Activated naive CD8-positive, alpha-beta T cell treated with anti-CD3 and anti-CD28 coated beads for 36 hours (primary cell): ENCODE data around the gene KSR1. TPM values are rescaled to one million over a fixed set of nuclear protein-coding genes. Genes with fewer than 3 reads are reported as not detected.
A peak's percentile ranks its signal among the peaks of the same experiment; 100 is the strongest.
"Not testable (repeated sequence)": the region's sequence is repeated elsewhere in the genome, so short reads cannot be mapped to it uniquely, and the experiment has no call there.

Experiments
- DNase-seq: peaks from one replicate; pipeline ENCODE4 v3.0.0; 2021
- H3K27ac Mint-ChIP-seq: one replicate; pipeline ENCODE4 v1.8.0; 2022; ENCODE audit warnings: mild to moderate bottlenecking, moderate library complexity, mixed read lengths
- H3K27me3 Mint-ChIP-seq: one replicate; pipeline ENCODE4 v1.8.0; 2022; ENCODE audit warnings: mild to moderate bottlenecking, mixed read lengths
- H3K36me3 Mint-ChIP-seq: one replicate; pipeline ENCODE4 v1.8.0; 2021; ENCODE audit warnings: mild to moderate bottlenecking, mixed read lengths
- H3K4me1 Mint-ChIP-seq: one replicate; pipeline ENCODE4 v1.8.0; 2021; ENCODE audit warnings: mixed read lengths
- H3K4me3 Mint-ChIP-seq: one replicate; pipeline ENCODE4 v1.8.0; 2022; ENCODE audit warnings: mild to moderate bottlenecking, moderate library complexity, mixed read lengths
- H3K9me3 Mint-ChIP-seq: one replicate; pipeline ENCODE4 v1.8.0; 2022; ENCODE audit warnings: mixed read lengths
- total RNA-seq, 2 experiments: library from RNA; stranded (reverse); gene quantifications; one replicate each; pipeline ENCODE4 v1.2.3, GENCODE V29; 2021

The KSR1 gene
- total RNA-seq, 2 experiments from 2014 or later: 58.9 to 62.5 TPM

GRCh38 chr17:27647765-27648164, 191.5 kb downstream of the KSR1 start:
- H3K27me3 Mint-ChIP-seq: no peaks in the 10 kb centered on the region
- DNase-seq: no peak
- no peaks in the 10 kb centered on the region for H3K36me3 Mint-ChIP-seq
- H3K4me3 Mint-ChIP-seq: no peak overlapping the region
- H3K27ac Mint-ChIP-seq: no peak overlapping the region
- no peaks in the 10 kb centered on the region for H3K9me3 Mint-ChIP-seq
- H3K4me1 Mint-ChIP-seq: no peaks in the 10 kb centered on the region

- H3K27ac Mint-ChIP-seq: not testable (repeated sequence)
Observed at GRCh38 chr17:27649111-27649571, 192.9 kb downstream of the KSR1 start.

GRCh38 chr17:27649929-27650328, 193.7 kb downstream of the KSR1 start:
- no peak overlapping the region for H3K4me3 Mint-ChIP-seq
- DNase-seq: no peak
- H3K36me3 Mint-ChIP-seq: no peaks in the 10 kb centered on the region
- H3K9me3 Mint-ChIP-seq: no peaks in the 10 kb centered on the region
- peaks cover 5% of the 10 kb centered on the region for H3K4me1 Mint-ChIP-seq
- H3K27me3 Mint-ChIP-seq: no peaks in the 10 kb centered on the region
- H3K27ac Mint-ChIP-seq: no peak overlapping the region

More at GRCh38 chr17:27649111-27649571, 192.9 kb downstream of the KSR1 start:
- H3K27me3 Mint-ChIP-seq, H3K4me1 Mint-ChIP-seq, H3K4me3 Mint-ChIP-seq, H3K9me3 Mint-ChIP-seq, H3K36me3 Mint-ChIP-seq, DNase-seq: not testable (repeated sequence)

- no peaks in the 10 kb centered on the region for H3K9me3 Mint-ChIP-seq
- no peak for DNase-seq
- H3K27me3 Mint-ChIP-seq: no peaks in the 10 kb centered on the region
- H3K27ac Mint-ChIP-seq: no peak overlapping the region
- peaks cover 5% of the 10 kb centered on the region for H3K4me1 Mint-ChIP-seq
- H3K36me3 Mint-ChIP-seq: no peaks in the 10 kb centered on the region
- H3K4me3 Mint-ChIP-seq: no peak overlapping the region
Observed at GRCh38 chr17:27650836-27651235, 194.6 kb downstream of the KSR1 start.

GRCh38 chr17:27651411-27652345, 195.4 kb downstream of the KSR1 start:
- no peaks in the 10 kb centered on the region for H3K27me3 Mint-ChIP-seq
- no peak overlapping the region for H3K27ac Mint-ChIP-seq
- peaks cover 5% of the 10 kb centered on the region for H3K4me1 Mint-ChIP-seq
- no peak overlapping the region for H3K4me3 Mint-ChIP-seq
- peak; percentile 56 for DNase-seq
- H3K9me3 Mint-ChIP-seq: no peaks in the 10 kb centered on the region
- H3K36me3 Mint-ChIP-seq: no peaks in the 10 kb centered on the region

GRCh38 chr17:27653449-27653971, 197.3 kb downstream of the KSR1 start:
- not testable (repeated sequence) for H3K9me3 Mint-ChIP-seq, DNase-seq, H3K4me1 Mint-ChIP-seq, H3K36me3 Mint-ChIP-seq, H3K27ac Mint-ChIP-seq, H3K27me3 Mint-ChIP-seq, H3K4me3 Mint-ChIP-seq

GRCh38 chr17:27654136-27654535, 197.9 kb downstream of the KSR1 start:
- no peak overlapping the region for H3K27ac Mint-ChIP-seq
- no peak for DNase-seq
- H3K4me1 Mint-ChIP-seq: peaks cover 5% of the 10 kb centered on the region
- no peaks in the 10 kb centered on the region for H3K36me3 Mint-ChIP-seq
- H3K4me3 Mint-ChIP-seq: no peak overlapping the region
- no peaks in the 10 kb centered on the region for H3K27me3 Mint-ChIP-seq
- H3K9me3 Mint-ChIP-seq: no peaks in the 10 kb centered on the region

- H3K27me3 Mint-ChIP-seq: no peaks in the 10 kb centered on the region
- no peak overlapping the region for H3K27ac Mint-ChIP-seq
- H3K4me3 Mint-ChIP-seq: no peak overlapping the region
- no peaks in the 10 kb centered on the region for H3K9me3 Mint-ChIP-seq
- peak; percentile 81 for DNase-seq
- H3K4me1 Mint-ChIP-seq: peaks cover 5% of the 10 kb centered on the region
- no peaks in the 10 kb centered on the region for H3K36me3 Mint-ChIP-seq
Observed at GRCh38 chr17:27654654-27655524, 198.6 kb downstream of the KSR1 start.

- H3K36me3 Mint-ChIP-seq, DNase-seq, H3K27me3 Mint-ChIP-seq, H3K9me3 Mint-ChIP-seq, H3K4me1 Mint-ChIP-seq, H3K27ac Mint-ChIP-seq, H3K4me3 Mint-ChIP-seq: not testable (repeated sequence)
Observed at GRCh38 chr17:27655525-27656111, 199.4 kb downstream of the KSR1 start.

GRCh38 chr17:27656620-27657019, 200.4 kb downstream of the KSR1 start:
- H3K27me3 Mint-ChIP-seq, H3K27ac Mint-ChIP-seq, H3K9me3 Mint-ChIP-seq, DNase-seq, H3K4me3 Mint-ChIP-seq, H3K36me3 Mint-ChIP-seq, H3K4me1 Mint-ChIP-seq: not testable (repeated sequence)

- no peaks in the 10 kb centered on the region for H3K27me3 Mint-ChIP-seq
- no peak overlapping the region for H3K4me3 Mint-ChIP-seq
- no peak overlapping the region for H3K27ac Mint-ChIP-seq
- H3K36me3 Mint-ChIP-seq: no peaks in the 10 kb centered on the region
- H3K9me3 Mint-ChIP-seq: no peaks in the 10 kb centered on the region
- H3K4me1 Mint-ChIP-seq: peaks cover 5% of the 10 kb centered on the region
- no peak for DNase-seq
Observed at GRCh38 chr17:27657620-27658019, 201.4 kb downstream of the KSR1 start.

GRCh38 chr17:27659683-27660082, 203.4 kb downstream of the KSR1 start:
- no peaks in the 10 kb centered on the region for H3K27me3 Mint-ChIP-seq
- DNase-seq: no peak
- no peak overlapping the region for H3K27ac Mint-ChIP-seq
- H3K4me3 Mint-ChIP-seq: no peak overlapping the region
- no peaks in the 10 kb centered on the region for H3K9me3 Mint-ChIP-seq
- peaks cover 2% of the 10 kb centered on the region for H3K4me1 Mint-ChIP-seq
- H3K36me3 Mint-ChIP-seq: no peaks in the 10 kb centered on the region

- Mint-ChIP-seq H3K27me3 (no peaks in the 10 kb centered on the region), H3K4me1 (no peaks in the 10 kb centered on the region), H3K36me3 (no peaks in the 10 kb centered on the region), H3K9me3 (no peaks in the 10 kb centered on the region), H3K4me3 (no peak overlapping the region), H3K27ac (no peak overlapping the region)
- DNase-seq: no peak
Observed at GRCh38 chr17:27660436-27660835, 204.2 kb downstream of the KSR1 start.

- no peak for DNase-seq
- no peak overlapping the region for H3K27ac Mint-ChIP-seq
- H3K4me3 Mint-ChIP-seq: no peak overlapping the region
- no peaks in the 10 kb centered on the region for H3K36me3 Mint-ChIP-seq
- no peaks in the 10 kb centered on the region for H3K9me3 Mint-ChIP-seq
- H3K27me3 Mint-ChIP-seq: no peaks in the 10 kb centered on the region
- no peaks in the 10 kb centered on the region for H3K4me1 Mint-ChIP-seq
Observed at GRCh38 chr17:27663936-27664605, 207.8 kb downstream of the KSR1 start.
